ENCODE measurements around the gene ADCY10. TPM values are rescaled to one million over a fixed set of nuclear protein-coding genes. Genes with fewer than 3 reads are reported as not detected.
A peak's percentile ranks its signal among the peaks of the same experiment; 100 is the strongest.

ADCY10 gene
- total RNA-seq, 1 donor from 2014 or later: 0.27 TPM

DNA sequence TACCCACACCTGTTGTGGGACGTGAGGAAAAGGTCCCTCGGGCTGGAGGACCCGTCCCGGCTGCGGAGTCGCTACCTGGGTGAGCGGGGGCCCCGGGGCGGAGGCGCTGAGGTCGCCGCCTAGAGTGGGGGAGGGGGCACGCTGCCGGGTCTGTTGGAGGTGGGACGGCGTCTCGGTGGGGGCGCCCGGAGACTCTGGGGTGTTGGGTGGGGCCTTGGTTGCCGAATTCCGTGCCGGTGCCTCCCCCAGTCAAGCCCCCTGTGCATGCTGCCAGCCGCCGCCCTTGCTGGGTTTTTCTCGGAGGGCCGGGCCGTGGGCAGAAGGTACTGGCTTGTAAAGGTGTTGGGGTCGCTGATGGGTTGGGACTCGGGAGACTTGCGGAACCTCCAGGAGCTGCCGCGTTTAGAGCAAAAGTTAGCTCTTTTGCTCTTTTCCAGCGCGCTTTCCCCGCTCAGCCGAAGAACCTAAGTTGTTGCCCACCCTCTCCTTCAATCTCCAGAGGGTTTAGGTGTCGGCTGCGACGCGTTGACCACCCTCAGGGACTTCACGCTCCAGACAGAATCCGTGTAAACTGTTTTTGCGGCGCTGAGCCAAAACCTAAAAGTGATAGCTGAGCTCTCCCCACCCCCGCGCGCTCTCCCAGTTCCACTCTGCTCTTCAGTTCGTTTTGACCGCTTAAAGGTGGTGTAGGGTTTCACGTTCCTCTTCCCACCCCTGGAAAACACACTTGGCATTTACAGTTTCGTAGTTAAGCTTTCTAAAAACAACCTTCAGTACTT is 23.2 kb upstream of the ADCY10 start, which contains the start of gene MPC2:
Gene MPC2, minus strand, starts transcription at position 143 of the 779 bp plus-strand sequence. CDS start 1,231 bp downstream, outside the sequence.
- Histone ChIP-seq H3K27ac (ENCODE audit: low read depth, low read length) (peak within 1 kb of the TSS; percentile 99), H4K20me1 (ENCODE audit: insufficient read depth, low read length) (peaks cover 33% of the 10 kb centered on the region), H3K4me2 (ENCODE audit: low read length) (peak within 1 kb of the TSS; percentile 99), H3K9me3 (ENCODE audit: insufficient read depth, low read depth, low read length) (no peaks in the 10 kb centered on the region), H2AFZ (ENCODE audit: low read depth, low read length) (peak within 1 kb of the TSS; percentile 96), H3K9ac (ENCODE audit: low read length) (peak within 1 kb of the TSS; percentile 99), H3K4me1 (ENCODE audit: insufficient read depth, low read length) (peaks cover 8% of the 10 kb centered on the region), H3K36me3 (ENCODE audit: insufficient read depth, low read length) (no peaks in the 10 kb centered on the region), H3K4me3 (ENCODE audit: insufficient read depth, low read depth, low read length) (peak within 1 kb of the TSS; percentile 84), H3K79me2 (ENCODE audit: insufficient read depth, low read length) (peaks cover 84% of the 10 kb centered on the region), H3K27me3 (ENCODE audit: insufficient read depth, low read length) (no peaks in the 10 kb centered on the region)
- no peak for TF ChIP-seq EZH2 (IDR thresholded peaks at IDR 0.05; ENCODE audit: insufficient read depth, low read length)
- TF ChIP-seq, protein P1, sequence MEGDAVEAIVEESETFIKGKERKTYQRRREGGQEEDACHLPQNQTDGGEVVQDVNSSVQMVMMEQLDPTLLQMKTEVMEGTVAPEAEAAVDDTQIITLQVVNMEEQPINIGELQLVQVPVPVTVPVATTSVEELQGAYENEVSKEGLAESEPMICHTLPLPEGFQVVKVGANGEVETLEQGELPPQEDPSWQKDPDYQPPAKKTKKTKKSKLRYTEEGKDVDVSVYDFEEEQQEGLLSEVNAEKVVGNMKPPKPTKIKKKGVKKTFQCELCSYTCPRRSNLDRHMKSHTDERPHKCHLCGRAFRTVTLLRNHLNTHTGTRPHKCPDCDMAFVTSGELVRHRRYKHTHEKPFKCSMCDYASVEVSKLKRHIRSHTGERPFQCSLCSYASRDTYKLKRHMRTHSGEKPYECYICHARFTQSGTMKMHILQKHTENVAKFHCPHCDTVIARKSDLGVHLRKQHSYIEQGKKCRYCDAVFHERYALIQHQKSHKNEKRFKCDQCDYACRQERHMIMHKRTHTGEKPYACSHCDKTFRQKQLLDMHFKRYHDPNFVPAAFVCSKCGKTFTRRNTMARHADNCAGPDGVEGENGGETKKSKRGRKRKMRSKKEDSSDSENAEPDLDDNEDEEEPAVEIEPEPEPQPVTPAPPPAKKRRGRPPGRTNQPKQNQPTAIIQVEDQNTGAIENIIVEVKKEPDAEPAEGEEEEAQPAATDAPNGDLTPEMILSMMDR (IDR thresholded peaks at IDR 0.05; ENCODE audit: insufficient read depth, low read depth, low read length): no peak
- DNase-seq (ENCODE audit: low read depth) (peak; percentile 78), FAIRE-seq (no peak)
- H3K9me3 Mint-ChIP-seq (ENCODE audit: unreplicated experiment): no peaks in the 10 kb centered on the region
- no peaks in the 10 kb centered on the region for H3K27me3 Mint-ChIP-seq (ENCODE audit: low read depth, unreplicated experiment)
- H3K4me1 Mint-ChIP-seq (ENCODE audit: low read depth, unreplicated experiment): peaks cover 9% of the 10 kb centered on the region
- H3K27ac Mint-ChIP-seq (ENCODE audit: unreplicated experiment): peak within 1 kb of the TSS; percentile 100
- H3K4me3 Mint-ChIP-seq (ENCODE audit: unreplicated experiment): peak within 1 kb of the TSS; percentile 96
- no peaks in the 10 kb centered on the region for H3K36me3 Mint-ChIP-seq (ENCODE audit: low read depth, unreplicated experiment)

DNA sequence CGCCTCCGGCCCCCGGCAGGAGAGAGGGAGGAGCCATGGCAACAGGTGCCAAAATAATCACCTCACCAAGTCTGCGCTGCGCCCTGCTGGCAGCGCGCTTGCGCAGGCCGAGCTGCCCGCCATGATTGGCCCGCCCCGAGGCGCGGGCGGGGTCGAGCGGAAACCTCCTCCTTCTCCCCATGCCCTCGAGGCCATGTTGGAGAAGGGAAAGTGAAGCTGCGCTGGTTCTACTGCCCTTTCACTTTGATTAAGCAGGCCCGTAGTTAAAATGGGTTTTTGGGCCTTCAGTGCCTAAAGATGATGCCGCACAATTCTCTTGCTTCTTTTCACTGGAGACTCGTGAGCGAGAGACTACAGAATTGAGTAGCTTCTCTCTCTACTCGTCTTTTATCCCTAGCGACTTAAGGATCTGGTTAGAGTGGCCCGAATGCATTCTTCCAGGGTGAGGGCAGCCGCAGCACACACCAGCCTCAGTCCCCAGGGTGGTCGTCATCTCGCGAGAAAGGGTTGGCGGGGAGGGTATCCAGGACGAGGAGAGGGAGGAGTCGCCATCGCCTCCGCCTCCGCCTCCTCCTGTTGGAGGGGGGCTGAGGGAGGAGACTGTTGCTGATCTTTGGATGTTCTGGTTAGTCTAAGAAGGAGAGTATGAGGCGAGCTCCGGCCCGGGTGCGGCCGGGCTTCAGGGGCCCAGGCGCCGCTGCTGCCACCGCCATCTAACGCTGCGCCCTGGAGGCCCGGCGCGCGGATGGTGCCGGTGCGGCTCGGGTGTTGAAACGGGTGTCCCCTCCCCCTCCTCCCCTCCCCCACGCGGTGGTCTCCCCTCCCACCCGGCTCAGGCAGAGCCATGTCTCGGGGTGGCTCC is 22.4 kb upstream of the ADCY10 start, which contains the start of gene DCAF6:
Gene DCAF6, plus strand, starts transcription at position 616 of the 862 bp plus-strand sequence. Its CDS starts 229 bp downstream, at position 845.
- FAIRE-seq: peak; percentile 13
- peaks cover 25% of the 10 kb centered on the region for H4K20me1 ChIP-seq (ENCODE audit: insufficient read depth, low read length)
- Mint-ChIP-seq H3K27me3 (ENCODE audit: low read depth, unreplicated experiment) (no peaks in the 10 kb centered on the region), H3K36me3 (ENCODE audit: low read depth, unreplicated experiment) (no peaks in the 10 kb centered on the region), H3K4me1 (ENCODE audit: low read depth, unreplicated experiment) (peaks cover 9% of the 10 kb centered on the region), H3K27ac (ENCODE audit: unreplicated experiment) (peak within 1 kb of the TSS; percentile 100), H3K9me3 (ENCODE audit: unreplicated experiment) (no peaks in the 10 kb centered on the region), H3K4me3 (ENCODE audit: unreplicated experiment) (peak within 1 kb of the TSS; percentile 96)
- peak within 1 kb of the TSS; percentile 99 for H3K27ac ChIP-seq (ENCODE audit: low read depth, low read length)
- peaks cover 79% of the 10 kb centered on the region for H3K79me2 ChIP-seq (ENCODE audit: insufficient read depth, low read length)
- H3K36me3 ChIP-seq (ENCODE audit: insufficient read depth, low read length): no peaks in the 10 kb centered on the region
- peaks cover 8% of the 10 kb centered on the region for H3K4me1 ChIP-seq (ENCODE audit: insufficient read depth, low read length)
- H3K27me3 ChIP-seq (ENCODE audit: insufficient read depth, low read length): no peaks in the 10 kb centered on the region
- peak; percentile 97 for DNase-seq (ENCODE audit: low read depth)
- peak within 1 kb of the TSS; percentile 99 for H3K4me2 ChIP-seq (ENCODE audit: low read length)
- H3K4me3 ChIP-seq (ENCODE audit: insufficient read depth, low read depth, low read length): peak within 1 kb of the TSS; percentile 84
- no peaks in the 10 kb centered on the region for H3K9me3 ChIP-seq (ENCODE audit: insufficient read depth, low read depth, low read length)
- peak within 1 kb of the TSS; percentile 99 for H3K9ac ChIP-seq (ENCODE audit: low read length)
- TF ChIP-seq, protein P1 (IDR thresholded peaks at IDR 0.05; ENCODE audit: insufficient read depth, low read depth, low read length): no peak
- TF ChIP-seq EZH2 (IDR thresholded peaks at IDR 0.05; ENCODE audit: insufficient read depth, low read length): no peak
- H2AFZ ChIP-seq (ENCODE audit: low read depth, low read length): peak within 1 kb of the TSS; percentile 96
